ENCODE results near the gene CACNB1.
A peak's percentile ranks its signal among the peaks of the same experiment; 100 is the strongest.

The CACNB1 gene

GRCh38 chr17:39194089-39194984, 3.1 kb downstream of the CACNB1 start (continued):
- TF ChIP-seq OSR2 (tag by site-specific recombination; IDR thresholded peaks at IDR 0.05), result no peak
- peak; percentile 68 for TF ChIP-seq HIC1 (tag by site-specific recombination; IDR thresholded peaks at IDR 0.05)
- no peak for TF ChIP-seq ZNF37A (tag by site-specific recombination; IDR thresholded peaks at IDR 0.05)

GRCh38 chr17:39193346-39193745, 4.1 kb downstream of the CACNB1 start:
- ChIA-PET CTCF (no interaction called here), POLR2A (no interaction called here)
- no peaks in the 10 kb centered on the region for H3K9me3 ChIP-seq (ENCODE audit: control insufficient read depth, insufficient read depth, low read depth, low read length)
- no peak for TF ChIP-seq TRIM28 (IDR thresholded peaks at IDR 0.05; ENCODE audit: borderline replicate concordance, low read length)
- no peak for TF ChIP-seq WT1 (tag by site-specific recombination; IDR thresholded peaks at IDR 0.05)
- no peak for TF ChIP-seq ZNF768 (tag by site-specific recombination; IDR thresholded peaks at IDR 0.05)
- TF ChIP-seq ZNF792 (tag by site-specific recombination; IDR thresholded peaks at IDR 0.05), result no peak
- no peak for TF ChIP-seq ZBTB20 (tag by site-specific recombination; IDR thresholded peaks at IDR 0.05)
- no peak for TF ChIP-seq KLF16 (tag by site-specific recombination; IDR thresholded peaks at IDR 0.05)
- TF ChIP-seq ZNF777 (tag by site-specific recombination; IDR thresholded peaks at IDR 0.05; ENCODE audit: borderline replicate concordance), result no peak
- no peak for TF ChIP-seq RBAK (tag by site-specific recombination; IDR thresholded peaks at IDR 0.05)
- TF ChIP-seq ZNF664 (tag by site-specific recombination; IDR thresholded peaks at IDR 0.05), result no peak
- H3K36me3 ChIP-seq (ENCODE audit: control insufficient read depth in 2 of 2, insufficient read depth in 1 of 2, low read length in 2 of 2), result peaks cover 27 to 44% of the 10 kb centered on the region in 2 experiments
- H3K4me3 ChIP-seq (ENCODE audit: low read depth, low read length), result no peak overlapping the region
- H3K4me1 ChIP-seq (ENCODE audit: control insufficient read depth, insufficient read depth, low read length), result peaks cover 19% of the 10 kb centered on the region; the same call in 1 of the 2 replicates
- no peak overlapping the region for H3K27ac ChIP-seq (ENCODE audit: extremely low read depth, low read depth, low read length)

- CTCF ChIA-PET, result interaction anchor here (0.8 to 1.5 kb wide), 2 partner anchors 28 to 53 kb away, joined by 4 to 8 read pairs; no protein-coding TSS in a partner anchor
- no peak overlapping the region for H3K27ac ChIP-seq (ENCODE audit: extremely low read depth, low read depth, low read length)
- TF ChIP-seq OVOL3 (tag by site-specific recombination; IDR thresholded peaks at IDR 0.05) (no peak), ZNF658 (tag by site-specific recombination; IDR thresholded peaks at IDR 0.05) (no peak)
- peaks cover 31 to 48% of the 10 kb centered on the region in 2 experiments for H3K36me3 ChIP-seq (ENCODE audit: control insufficient read depth in 2 of 2, insufficient read depth in 1 of 2, low read length in 2 of 2)
- no peaks in the 10 kb centered on the region for H3K9me3 ChIP-seq (ENCODE audit: control insufficient read depth, insufficient read depth, low read depth, low read length)
- POLR2A ChIA-PET, result no interaction called here
- peaks cover 19% of the 10 kb centered on the region; the same call in 1 of the 2 replicates for H3K4me1 ChIP-seq (ENCODE audit: control insufficient read depth, insufficient read depth, low read length)
- no peak overlapping the region for H3K4me3 ChIP-seq (ENCODE audit: low read depth, low read length)
Observed at GRCh38 chr17:39192901-39193300, 4.6 kb downstream of the CACNB1 start.

DNA sequence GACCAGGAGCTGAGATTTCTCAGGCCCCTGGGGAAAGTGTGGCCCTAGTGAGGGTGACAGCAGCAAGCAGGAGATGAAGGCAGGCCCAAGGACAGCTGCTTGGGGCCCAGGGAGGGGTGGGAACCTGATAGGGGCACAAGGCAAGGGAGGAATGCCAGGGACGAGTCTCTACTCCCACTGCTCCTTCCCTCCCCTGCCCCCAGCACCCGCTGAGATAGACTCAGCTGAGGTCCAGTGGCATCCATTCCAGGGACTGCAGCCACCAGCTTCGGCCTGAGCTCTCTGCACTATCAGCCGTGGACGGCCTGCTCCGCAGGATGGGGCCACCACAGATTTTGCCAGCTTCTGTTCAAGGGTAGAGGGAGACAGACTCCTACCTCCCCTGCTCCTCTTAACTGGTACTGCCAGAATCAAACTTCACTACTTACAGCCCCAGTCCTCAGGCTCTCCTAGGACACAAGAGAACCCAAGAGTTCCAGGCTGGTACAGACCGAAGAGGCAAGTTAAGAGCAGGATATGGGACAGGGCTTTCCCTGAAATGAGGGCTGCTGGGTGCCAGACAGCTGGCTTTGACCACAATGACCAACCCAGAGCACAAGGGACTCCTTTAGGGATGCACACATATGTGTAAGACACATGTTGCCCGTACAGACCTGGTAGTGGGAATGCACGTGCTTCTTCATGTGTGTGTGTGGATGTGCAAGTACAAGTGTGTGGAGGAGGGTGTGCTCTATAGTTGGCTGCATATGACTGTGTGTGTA, 5.5 kb downstream of the CACNB1 start:
- TF ChIP-seq ZNF302 (tag by site-specific recombination; IDR thresholded peaks at IDR 0.05; ENCODE audit: low read depth) (no peak), ZNF341 (tag by site-specific recombination; IDR thresholded peaks at IDR 0.05; ENCODE audit: low read depth) (peak; percentile 59)
- no peaks in the 10 kb centered on the region for H3K9me3 ChIP-seq (ENCODE audit: control insufficient read depth, insufficient read depth, low read depth, low read length)
- POLR2A ChIA-PET, result no interaction called here
- H3K4me1 ChIP-seq (ENCODE audit: control insufficient read depth, insufficient read depth, low read length), result peaks cover 19% of the 10 kb centered on the region; the same call in 1 of the 2 replicates
- H3K4me3 ChIP-seq (ENCODE audit: low read depth, low read length), result no peak overlapping the region
- H3K27ac ChIP-seq (ENCODE audit: extremely low read depth, low read depth, low read length), result no peak overlapping the region
- peaks cover 39 to 58% of the 10 kb centered on the region in 2 experiments for H3K36me3 ChIP-seq (ENCODE audit: control insufficient read depth in 2 of 2, insufficient read depth in 1 of 2, low read length in 2 of 2)
- CTCF ChIA-PET, result interaction anchor here (0.8 to 2.1 kb wide), 5 partner anchors 17 to 209 kb away, joined by 4 to 15 read pairs (median 4); no protein-coding TSS in a partner anchor

Measured in HEK293 (cell line).